NT2/D1 (cell line): ENCODE measurements around the gene CXXC5.

Experiments
- SUZ12 ChIP-seq: IDR thresholded peaks from 2 replicates; pipeline ENCODE4 v1.6.1; 2011; ENCODE audit not compliant: insufficient read length, insufficient read depth; ENCODE audit errors: extremely low read depth
- YY1 ChIP-seq: IDR thresholded peaks from 2 replicates; pipeline ENCODE4 v1.6.1; 2011; ENCODE audit not compliant: insufficient read length, insufficient read depth
- ZNF274 ChIP-seq: IDR thresholded peaks from 2 replicates; pipeline ENCODE4 v1.6.1; 2011; ENCODE audit warnings: mild to moderate bottlenecking, low read depth, low read length

GRCh38 chr5:139658928-139659667 lies 10.9 kb downstream of the CXXC5 start:
- TF ChIP-seq SUZ12 (no peak), YY1 (no peak), ZNF274 (no peak)
